Testis (tissue), 2 donors: ENCODE measurements around the gene ABCA4.

Experiments
- POLR2A ChIP-seq: fragments of 450-650 bp; IDR thresholded peaks from one replicate; pipeline ENCODE4 v1.6.1; 2017; ENCODE audit warnings: antibody characterized with exemption, mild to moderate bottlenecking, moderate library complexity
- TF ChIP-seq, protein P1 (sequence below), 3 experiments: fragments of 450-650 bp in 2 of 3; fragments of 200-600 bp in 1 of 3; sonication (generic) in 1 of 3; IDR thresholded peaks; one replicate each; pipeline ENCODE4 v1.5.1; 2016 to 2019; ENCODE audit warnings: antibody characterized with exemption in 3 of 3, mild to moderate bottlenecking in 2 of 3, moderate library complexity in 1 of 3

DNA sequence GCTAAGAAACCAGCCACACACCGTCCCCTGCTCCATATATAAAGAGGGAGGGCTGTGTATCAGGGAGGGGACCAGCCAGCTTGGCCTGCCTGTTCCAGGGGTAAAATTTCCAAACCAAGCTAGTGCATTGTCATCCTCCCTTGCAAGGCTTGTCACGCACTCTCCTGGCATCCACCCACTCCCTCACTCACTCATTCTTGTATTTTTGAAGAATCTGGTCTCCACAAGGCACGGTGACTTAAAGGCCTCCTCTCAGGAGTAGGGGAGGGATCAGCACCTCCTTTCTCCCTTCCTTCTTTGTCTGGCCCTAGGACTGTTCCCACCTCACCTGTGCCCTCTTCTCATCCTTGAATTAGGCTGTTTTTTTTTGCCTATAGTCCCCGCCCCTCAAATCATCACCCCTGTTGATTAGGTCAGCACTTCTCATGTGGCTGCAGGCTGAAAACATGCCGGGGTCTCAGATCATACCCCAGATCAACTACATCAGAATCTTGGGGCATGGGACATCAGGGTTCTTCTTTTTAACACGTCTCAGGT lies 5.0 kb downstream of the ABCA4 start:
- TF ChIP-seq, protein P1, sequence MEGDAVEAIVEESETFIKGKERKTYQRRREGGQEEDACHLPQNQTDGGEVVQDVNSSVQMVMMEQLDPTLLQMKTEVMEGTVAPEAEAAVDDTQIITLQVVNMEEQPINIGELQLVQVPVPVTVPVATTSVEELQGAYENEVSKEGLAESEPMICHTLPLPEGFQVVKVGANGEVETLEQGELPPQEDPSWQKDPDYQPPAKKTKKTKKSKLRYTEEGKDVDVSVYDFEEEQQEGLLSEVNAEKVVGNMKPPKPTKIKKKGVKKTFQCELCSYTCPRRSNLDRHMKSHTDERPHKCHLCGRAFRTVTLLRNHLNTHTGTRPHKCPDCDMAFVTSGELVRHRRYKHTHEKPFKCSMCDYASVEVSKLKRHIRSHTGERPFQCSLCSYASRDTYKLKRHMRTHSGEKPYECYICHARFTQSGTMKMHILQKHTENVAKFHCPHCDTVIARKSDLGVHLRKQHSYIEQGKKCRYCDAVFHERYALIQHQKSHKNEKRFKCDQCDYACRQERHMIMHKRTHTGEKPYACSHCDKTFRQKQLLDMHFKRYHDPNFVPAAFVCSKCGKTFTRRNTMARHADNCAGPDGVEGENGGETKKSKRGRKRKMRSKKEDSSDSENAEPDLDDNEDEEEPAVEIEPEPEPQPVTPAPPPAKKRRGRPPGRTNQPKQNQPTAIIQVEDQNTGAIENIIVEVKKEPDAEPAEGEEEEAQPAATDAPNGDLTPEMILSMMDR (IDR thresholded peaks at IDR 0.05): no peak
- no peak for TF ChIP-seq POLR2A
